GM21515 (cell line): Measurements from ENCODE around the gene SEL1L3.

Source experiments
- ATAC-seq: cut with Tn5 transposase; IDR thresholded peaks from one replicate; pipeline ENCODE4 v1.9.1; 2021; ENCODE audit not compliant: unreplicated experiment

Gene SEL1L3

DNA sequence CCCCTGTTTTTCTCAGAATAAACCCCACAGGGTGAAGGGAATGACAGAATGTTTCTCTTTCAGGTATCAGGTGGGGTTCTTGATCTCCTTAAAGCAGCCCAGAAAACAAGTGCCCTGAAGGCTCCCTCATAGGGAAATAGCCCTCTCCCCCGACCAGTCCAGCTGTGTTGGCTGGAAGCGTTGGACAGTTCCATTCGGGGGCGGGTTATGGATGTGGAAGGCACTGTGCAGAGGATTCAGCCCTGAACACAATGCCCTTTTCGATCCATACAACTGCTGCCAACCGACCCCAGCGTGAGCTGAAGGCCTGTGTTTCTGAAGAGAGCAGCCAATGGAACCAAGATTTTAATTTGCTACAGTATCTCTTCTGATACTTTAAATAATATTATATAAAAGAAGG lies 41.5 kb downstream of the SEL1L3 start:
- ATAC-seq = no peak

DNA sequence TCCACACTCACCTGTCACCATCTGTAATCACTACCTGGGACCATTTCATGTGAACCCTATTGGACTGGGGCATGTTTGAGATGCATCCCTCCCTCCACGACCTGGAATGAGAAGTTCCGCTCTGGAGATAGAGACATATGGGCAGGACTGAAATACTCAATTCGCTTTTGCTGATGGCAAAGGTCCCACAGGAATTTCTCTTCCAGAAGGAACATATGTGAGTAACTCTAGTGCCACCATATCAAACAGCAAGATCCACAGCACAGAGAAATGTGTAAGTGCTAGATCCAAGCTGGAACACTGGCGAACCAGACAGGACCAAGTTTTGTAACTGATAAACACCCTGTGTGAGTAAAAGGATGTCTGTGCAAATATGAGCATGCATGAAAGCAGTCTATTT lies 43.9 kb downstream of the SEL1L3 start:
- no peak for ATAC-seq

DNA sequence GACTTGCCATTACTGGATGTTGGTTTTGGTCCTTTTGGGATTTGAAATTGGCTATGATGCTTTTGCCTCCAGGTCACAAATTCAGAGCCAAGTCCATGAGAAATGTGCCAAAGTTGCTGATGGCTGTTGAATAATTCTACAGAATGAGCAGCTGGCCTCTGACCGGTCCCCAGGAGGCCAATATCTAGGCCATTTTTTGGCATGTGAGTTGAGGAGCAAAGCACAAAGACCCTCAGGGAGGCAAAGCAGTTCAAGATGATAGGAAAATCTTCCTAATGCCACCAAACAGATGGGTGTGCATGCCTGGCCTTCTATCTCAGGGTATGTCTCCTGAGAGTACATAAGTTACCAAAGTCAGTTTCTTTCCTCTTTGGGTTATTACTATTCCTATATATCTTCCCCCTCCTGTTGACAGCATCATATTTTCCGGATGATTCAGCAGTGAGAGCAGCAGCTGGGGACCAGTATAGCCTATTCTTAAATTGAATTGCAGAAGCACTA lies 44.4 kb downstream of the SEL1L3 start:
- ATAC-seq = no peak

- ATAC-seq = no peak
Measured at GRCh38 chr4:25817059-25817681, 45.6 kb downstream of the SEL1L3 start.

DNA sequence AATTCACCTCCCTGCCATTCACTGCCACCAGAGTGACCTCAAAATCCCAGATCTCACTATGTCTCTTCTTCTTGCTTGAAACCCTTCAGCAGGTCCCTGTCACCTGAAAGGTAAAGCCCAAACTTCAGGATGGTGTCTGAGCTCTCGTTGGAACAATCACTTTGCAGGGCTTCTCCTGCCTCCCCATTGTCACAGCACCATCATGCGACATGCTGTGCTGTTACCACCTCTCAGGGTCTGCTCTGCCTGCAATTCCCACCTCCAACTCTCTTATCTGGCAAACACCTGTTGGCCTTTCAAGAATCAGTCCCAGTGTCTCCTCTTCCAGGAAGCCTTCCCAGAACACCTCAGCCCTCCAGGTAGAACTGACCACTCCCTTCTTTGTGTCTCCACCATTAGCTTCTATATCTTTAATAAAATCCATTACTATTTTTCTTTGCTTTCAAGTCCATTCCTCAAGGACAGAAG lies 46.2 kb downstream of the SEL1L3 start:
- ATAC-seq = no peak

DNA sequence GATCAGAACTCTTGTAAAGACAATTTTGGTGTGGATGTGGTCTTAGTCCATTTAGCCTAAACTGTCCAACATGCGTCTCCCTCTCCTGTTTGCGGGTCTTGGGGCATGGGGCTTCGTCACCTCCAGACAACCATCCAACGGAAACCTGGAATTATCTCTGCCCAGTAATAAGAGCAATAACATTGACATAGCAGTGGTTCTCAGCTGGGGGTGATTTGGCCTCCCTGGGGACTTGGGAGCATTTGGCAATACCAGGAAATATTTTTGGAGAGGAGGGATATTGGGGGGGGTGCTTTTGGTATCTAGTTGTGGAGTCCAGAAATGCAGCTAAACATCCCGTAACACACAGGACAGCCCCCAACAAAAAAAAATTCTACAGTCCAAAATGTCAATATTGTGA lies 47.2 kb downstream of the SEL1L3 start:
- ATAC-seq = no peak

DNA sequence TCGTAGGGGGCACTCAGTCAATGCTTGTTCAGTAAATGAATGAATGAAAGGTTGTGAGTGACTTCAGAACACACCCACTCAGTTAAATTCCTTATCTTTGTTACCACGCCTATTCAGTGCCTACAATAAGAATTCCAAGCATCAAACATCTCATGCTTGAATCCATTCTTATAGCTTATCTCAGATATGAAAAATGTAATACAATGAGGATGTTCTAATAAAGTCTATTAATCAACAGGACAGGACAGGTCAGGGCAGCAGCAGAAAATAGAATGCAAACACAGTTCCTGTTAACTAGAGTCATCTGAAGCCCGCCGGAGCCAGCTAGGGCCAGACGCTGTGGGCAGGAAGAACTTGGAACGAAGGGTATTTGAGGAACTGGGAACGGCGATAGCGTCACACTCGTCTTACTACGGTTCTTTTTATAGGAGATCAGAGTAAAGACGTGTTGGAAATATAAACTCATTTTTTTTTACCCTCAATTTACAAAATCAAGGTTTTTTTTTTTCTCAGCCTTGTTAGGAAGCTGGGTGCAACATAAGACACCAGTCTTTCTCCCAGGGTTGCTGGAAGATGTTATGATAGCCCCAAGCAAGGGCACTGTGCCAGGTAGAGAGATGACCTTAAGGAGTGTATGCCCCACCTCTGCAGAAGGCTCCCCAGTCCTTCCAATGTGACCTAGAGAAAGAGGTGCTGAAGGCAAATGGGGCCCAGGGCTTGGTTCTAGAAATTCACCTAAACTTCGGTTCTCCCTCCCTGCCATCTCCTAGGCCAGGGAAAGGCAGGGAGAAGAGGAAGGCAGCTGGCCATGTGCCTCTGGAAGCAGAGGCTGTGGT lies 48.3 kb downstream of the SEL1L3 start:
- ATAC-seq = no peak

DNA sequence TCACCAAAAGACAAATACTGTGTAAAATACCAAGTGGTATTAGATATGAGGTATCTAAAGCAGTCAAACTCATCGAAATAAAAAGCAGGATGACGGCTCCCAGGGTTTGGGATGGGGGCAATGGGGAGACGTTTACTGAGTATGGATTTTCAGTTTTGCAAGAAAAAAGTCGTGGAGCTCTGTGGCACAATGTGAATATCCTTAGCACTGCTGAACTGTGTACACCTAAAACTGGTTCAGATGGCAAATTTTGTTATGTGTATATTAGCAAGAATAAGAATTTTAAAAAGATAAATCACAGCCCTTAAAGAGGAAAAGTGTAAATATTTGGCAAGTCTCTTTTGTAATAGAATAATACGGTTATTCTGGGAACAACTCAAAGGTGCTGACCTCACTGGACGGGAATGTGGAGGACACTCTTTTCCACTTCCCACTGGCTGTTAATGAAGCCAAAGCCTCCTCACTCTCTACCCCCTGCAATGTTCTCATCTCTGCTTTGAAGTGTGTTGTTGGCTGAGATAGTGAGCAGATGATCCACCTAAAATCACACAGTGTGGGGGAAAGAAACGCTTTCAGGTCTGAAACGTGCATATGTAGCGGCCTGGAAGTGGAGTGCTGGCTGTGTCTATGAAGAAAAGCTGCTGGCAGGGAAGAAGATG lies 49.2 kb downstream of the SEL1L3 start:
- ATAC-seq = no peak

DNA sequence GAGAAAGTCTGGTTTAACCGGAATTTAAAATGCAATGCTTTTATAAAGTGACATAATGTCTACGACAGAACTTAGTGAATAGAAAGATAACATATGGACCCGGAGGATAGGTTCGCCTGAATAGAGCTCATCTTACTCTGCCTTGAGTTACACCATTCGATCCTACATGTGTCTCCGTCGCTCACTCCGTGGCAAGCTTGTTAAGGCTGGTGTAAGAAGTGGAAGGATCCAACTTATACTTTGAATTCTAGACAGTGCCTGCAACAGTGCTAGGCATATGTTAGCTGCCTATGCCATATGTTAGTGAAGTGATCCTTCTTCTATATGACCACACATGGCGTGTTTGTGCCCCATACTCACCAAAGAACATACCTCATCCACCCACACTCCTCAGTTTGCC lies 50.9 kb downstream of the SEL1L3 start:
- ATAC-seq = no peak

GRCh38 chr4:25811374-25811690 lies 51.5 kb downstream of the SEL1L3 start:
- no peak for ATAC-seq

DNA sequence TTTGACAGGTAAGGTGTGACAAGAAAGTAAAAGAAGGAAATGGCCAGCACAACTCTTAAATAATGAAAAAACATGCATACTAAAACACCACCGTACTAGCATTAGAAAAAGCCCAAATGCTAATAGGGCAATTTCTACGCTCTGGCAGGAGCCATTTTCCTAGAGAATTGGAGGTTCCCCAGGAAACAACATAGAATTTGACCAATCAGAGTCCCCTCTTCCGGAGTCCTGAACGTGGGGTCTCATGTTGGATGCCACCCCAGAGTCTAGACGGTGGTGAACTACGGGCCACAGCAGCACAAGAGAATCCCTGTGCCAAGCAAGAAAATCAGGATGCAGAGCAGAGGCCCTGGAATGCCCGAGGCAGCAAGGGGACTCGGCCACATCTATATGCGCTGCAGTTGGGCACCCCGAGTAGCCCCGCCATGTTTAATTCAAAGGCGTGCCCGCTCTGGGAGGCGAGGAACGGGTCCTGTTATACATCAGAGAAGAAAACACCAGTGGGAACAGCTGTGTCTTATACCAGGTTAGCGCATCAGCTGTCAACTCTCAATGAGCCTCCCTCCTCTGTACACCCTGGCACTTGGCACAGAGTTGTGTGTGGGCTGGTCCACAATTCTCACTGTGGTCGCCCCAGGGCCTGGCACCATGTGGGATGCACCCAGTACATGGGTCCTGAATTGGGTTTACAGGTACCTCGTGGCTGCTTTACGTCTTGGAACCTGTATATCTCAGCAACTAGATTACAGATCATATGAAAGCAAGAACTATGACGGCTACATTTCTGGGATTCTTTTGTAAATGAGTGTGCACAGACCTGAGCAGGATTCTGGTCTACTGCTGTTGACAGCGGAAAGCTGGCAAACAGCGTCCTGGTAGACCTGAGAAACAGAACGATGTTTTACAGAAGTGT lies 52.1 kb downstream of the SEL1L3 start:
- no peak for ATAC-seq

DNA sequence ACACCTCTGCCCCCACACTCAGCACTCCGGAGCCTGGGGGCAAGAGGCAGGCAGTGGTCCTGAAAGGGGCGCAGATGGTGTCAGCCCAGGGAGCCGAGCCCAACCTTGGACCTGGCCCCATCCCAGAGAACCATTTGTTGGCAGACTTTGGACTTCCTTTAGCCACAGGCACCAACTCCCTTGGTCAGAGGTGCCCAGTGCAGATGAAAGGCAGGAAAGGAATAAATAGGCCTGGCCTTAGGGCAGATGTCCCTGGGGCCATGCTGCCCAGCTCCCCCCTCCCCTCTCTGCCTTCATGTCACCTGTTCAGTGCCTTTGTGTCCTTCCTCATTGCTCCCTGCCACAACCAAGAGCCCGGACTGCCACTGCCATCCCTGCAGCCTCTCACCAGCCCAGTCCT lies 52.8 kb downstream of the SEL1L3 start:
- ATAC-seq = no peak

DNA sequence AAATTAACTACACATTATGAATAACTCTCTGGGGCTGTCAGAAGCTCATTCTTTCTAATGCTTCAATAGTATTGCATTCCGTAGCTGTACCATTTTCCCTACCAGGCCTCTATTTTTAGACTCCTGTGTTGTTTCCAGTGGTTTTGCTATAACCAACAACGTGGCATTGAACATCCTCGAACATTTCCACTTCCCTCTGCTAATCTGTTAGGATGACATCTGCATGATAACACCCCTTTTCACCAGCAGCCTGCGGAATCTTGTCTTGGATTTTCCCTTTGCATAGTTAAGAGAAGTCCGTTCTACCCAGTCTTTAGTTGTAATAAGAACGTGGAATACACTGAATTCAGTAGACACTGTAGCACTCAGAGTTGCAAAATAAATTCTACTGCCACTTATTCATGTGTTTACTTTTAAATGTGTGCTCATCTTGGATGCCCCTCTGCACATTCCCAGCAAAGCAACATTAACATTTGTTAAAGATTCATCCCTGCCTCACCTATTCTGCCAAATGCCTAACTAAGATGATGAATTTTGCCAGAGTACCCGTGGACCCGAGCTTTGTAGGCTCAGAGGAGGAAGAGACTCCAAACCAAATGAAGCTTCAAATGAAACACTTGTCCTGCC lies 55.6 kb downstream of the SEL1L3 start:
- no peak for ATAC-seq

- ATAC-seq = no peak
Measured at GRCh38 chr4:25805255-25805860, 57.4 kb downstream of the SEL1L3 start.

GRCh38 chr4:25803720-25804225 lies 59.0 kb downstream of the SEL1L3 start:
- ATAC-seq = no peak

GRCh38 chr4:25801594-25801993 lies 61.2 kb downstream of the SEL1L3 start:
- no peak for ATAC-seq

- ATAC-seq = no peak
Measured at GRCh38 chr4:25800245-25800644, 62.5 kb downstream of the SEL1L3 start.

GRCh38 chr4:25799522-25799921 lies 63.3 kb downstream of the SEL1L3 start:
- ATAC-seq = no peak

DNA sequence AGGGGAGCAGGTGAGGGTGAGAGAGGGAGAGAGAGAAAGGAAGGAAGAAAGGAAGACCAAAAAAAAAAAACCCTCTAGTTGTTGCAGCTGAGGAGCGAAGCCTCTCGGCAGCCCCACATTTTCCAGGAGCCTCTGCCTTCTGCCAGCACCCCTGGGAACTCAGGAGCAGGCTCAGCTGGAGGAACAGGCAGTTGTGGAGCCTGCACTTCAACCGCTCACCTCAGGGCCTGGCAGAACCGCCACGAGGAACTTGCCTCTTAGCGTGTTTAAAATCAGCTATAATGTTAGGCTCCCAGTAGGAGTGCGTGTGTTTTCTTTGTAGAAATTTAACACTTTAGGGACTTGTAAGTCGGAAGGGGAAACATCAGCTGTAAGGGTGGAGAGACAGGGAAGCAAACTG lies 65.7 kb downstream of the SEL1L3 start:
- no peak for ATAC-seq
